Mammary epithelial cell (primary cell): Measurements from ENCODE around the gene BCAS3.

ENCODE experiments used
- CTCF ChIP-seq, 2 donors: IDR thresholded peaks in 1 of 2; conservative IDR thresholded peaks in 1 of 2; 2 replicates each; pipeline ENCODE4 v1.5.1; 2011 to 2012; ENCODE audit warnings: inconsistent platforms in 2 of 2, low read length in 2 of 2, mild to moderate bottlenecking in 2 of 2, control low read depth in 1 of 2, low read depth in 1 of 2; ENCODE audit not compliant: insufficient read depth in 1 of 2; ENCODE audit errors: extremely low read depth in 1 of 2
- EZH2 ChIP-seq: IDR thresholded peaks from 2 replicates; pipeline ENCODE4 v1.6.1; 2012; ENCODE audit warnings: low read length, inconsistent platforms, borderline replicate concordance

- TF ChIP-seq CTCF (conservative IDR thresholded peaks at IDR 0.05 in 1 of 2, IDR thresholded peaks at IDR 0.05 in 1 of 2; ENCODE audit: extremely low read depth in 1 of 2, insufficient read depth in 1 of 2, low read depth in 1 of 2, low read length in 2 of 2) (no peak), EZH2 (no peak)
These were observed 466.5 kb downstream of the BCAS3 start for GRCh38 chr17:61144137-61144536.
